IMR-90 (cell line): Measurements from ENCODE around the gene FADS2. TPM values are rescaled to one million over a fixed set of nuclear protein-coding genes. Genes with fewer than 3 reads are reported as not detected.

Experiments
- ATAC-seq: fragments of 200-7000 bp; cut with Tn5 transposase; 2 replicates; pipeline ENCODE4 v1.9.1; 2020; ENCODE audit warnings: low read depth, mild to moderate bottlenecking, moderate library complexity
- BruUV-seq: library from RNA; stranded (reverse); fragments of 400-500 nt; replicated peaks from 2 replicates; lab custom pipeline; 2021; lab: Mats Ljungman, UMichigan
- CTCF ChIA-PET: fragments of 300-600 bp; formaldehyde crosslinking; extraction: SDS; loops from one replicate; lab custom pipeline; 2021; ENCODE audit warnings: antibody characterized with exemption; lab: Yijun Ruan, JAX
- POLR2A ChIA-PET: fragments of 300-600 bp; sonication (Branson Sonifier 250); formaldehyde crosslinking; loops from one replicate; lab custom pipeline; 2022; ENCODE audit warnings: antibody characterized with exemption; ENCODE audit not compliant: unreplicated experiment; lab: Charles Lee
- DNase-seq: peaks from one replicate; pipeline ENCODE4 v3.0.0; 2013
- H2AFZ ChIP-seq: replicated peaks from 2 replicates; pipeline ENCODE3; 2013; ENCODE audit warnings: low read length, mild to moderate bottlenecking; ENCODE audit not compliant: poor library complexity
- H2AK5ac ChIP-seq: 2 replicates; pipeline ENCODE4 v1.6.1; 2013; ENCODE audit warnings: low read depth, low read length, inconsistent platforms
- H2AK9ac ChIP-seq: replicated peaks from 2 replicates; pipeline ENCODE3; 2013; ENCODE audit warnings: mild to moderate bottlenecking, low read depth, low read length, moderate library complexity; ENCODE audit not compliant: poor library complexity
- H2BK120ac ChIP-seq: 2 replicates; pipeline ENCODE4 v1.6.1; 2013; ENCODE audit warnings: low read depth, low read length, inconsistent platforms
- H2BK15ac ChIP-seq: 3 replicates; pipeline ENCODE4 v1.6.1; 2013; ENCODE audit warnings: low read depth, low read length, inconsistent platforms
- H2BK20ac ChIP-seq: 2 replicates; pipeline ENCODE4 v1.6.1; 2013; ENCODE audit warnings: low read depth, mild to moderate bottlenecking, inconsistent platforms, low read length, moderate library complexity
- H2BK5ac ChIP-seq: 2 replicates; pipeline ENCODE4 v1.6.1; 2013; ENCODE audit warnings: mild to moderate bottlenecking, low read depth, low read length, inconsistent platforms; ENCODE audit not compliant: poor library complexity, severe bottlenecking
- H3K14ac ChIP-seq: replicated peaks from 2 replicates; pipeline ENCODE4 v1.6.1; 2013; ENCODE audit warnings: low read depth, low read length, inconsistent platforms
- H3K18ac ChIP-seq: 2 replicates; pipeline ENCODE4 v1.6.1; 2013; ENCODE audit warnings: low read depth, low read length, control low read depth
- H3K23ac ChIP-seq: 2 replicates; pipeline ENCODE4 v1.6.1; 2013; ENCODE audit warnings: low read depth, low read length, inconsistent platforms
- H3K27ac ChIP-seq: 2 replicates; pipeline ENCODE4 v1.5.1; 2013; ENCODE audit warnings: mild to moderate bottlenecking, control low read depth, low read length; ENCODE audit not compliant: insufficient read depth
- H3K27me3 ChIP-seq: 2 replicates; pipeline ENCODE4 v1.6.1; 2013; ENCODE audit warnings: low read length; ENCODE audit not compliant: control insufficient read depth, insufficient read depth
- H3K36me3 ChIP-seq: 2 replicates; pipeline ENCODE4 v1.6.1; 2013; ENCODE audit warnings: low read length, mixed read lengths; ENCODE audit not compliant: control insufficient read depth, insufficient read depth
- H3K4ac ChIP-seq: 2 replicates; pipeline ENCODE4 v1.6.1; 2013; ENCODE audit warnings: low read depth, low read length, inconsistent platforms
- H3K4me1 ChIP-seq: 2 replicates; pipeline ENCODE4 v1.6.1; 2013; ENCODE audit warnings: low read length, mixed read lengths; ENCODE audit not compliant: control insufficient read depth, insufficient read depth
- H3K4me2 ChIP-seq: 2 replicates; pipeline ENCODE4 v1.6.1; 2013; ENCODE audit warnings: low read depth, mild to moderate bottlenecking, control low read depth, low read length, moderate library complexity
- H3K4me3 ChIP-seq: 2 replicates; pipeline ENCODE4 v1.5.1; 2013; ENCODE audit warnings: low read depth, mild to moderate bottlenecking, control low read depth, low read length, moderate library complexity; ENCODE audit not compliant: insufficient read depth
- H3K56ac ChIP-seq: 2 replicates; pipeline ENCODE4 v1.6.1; 2013; ENCODE audit warnings: low read length, inconsistent platforms; ENCODE audit not compliant: insufficient read depth; ENCODE audit errors: extremely low read depth
- H3K79me1 ChIP-seq, 2 experiments: 2 replicates each; pipeline ENCODE4 v1.6.1; 2013; ENCODE audit warnings: low read length in 2 of 2, inconsistent platforms in 1 of 2, low read depth in 1 of 2
- H3K9ac ChIP-seq: 2 replicates; pipeline ENCODE4 v1.6.1; 2013; ENCODE audit warnings: low read depth, low read length, control low read depth
- H3K9me1 ChIP-seq: 2 replicates; pipeline ENCODE4 v1.6.1; 2013; ENCODE audit warnings: low read length, inconsistent platforms; ENCODE audit not compliant: insufficient read depth
- H3K9me3 ChIP-seq: 2 replicates; pipeline ENCODE4 v1.6.1; 2013; ENCODE audit warnings: low read length; ENCODE audit not compliant: control insufficient read depth, insufficient read depth
- H4K20me1 ChIP-seq: 2 replicates; pipeline ENCODE4 v1.6.1; 2013; ENCODE audit warnings: low read length, inconsistent platforms; ENCODE audit not compliant: insufficient read depth
- H4K5ac ChIP-seq: 2 replicates; pipeline ENCODE4 v1.6.1; 2013; ENCODE audit warnings: mild to moderate bottlenecking, low read depth, low read length, control low read depth
- H4K8ac ChIP-seq, 2 experiments: 2 replicates each; pipeline ENCODE4 v1.6.1; 2013; ENCODE audit warnings: low read depth in 2 of 2, low read length in 2 of 2, control low read depth in 1 of 2, inconsistent platforms in 1 of 2
- H4K91ac ChIP-seq: 2 replicates; pipeline ENCODE4 v1.6.1; 2013; ENCODE audit warnings: low read depth, low read length, inconsistent platforms; ENCODE audit not compliant: insufficient read depth
- BHLHE40 ChIP-seq: fragments of 150-350 bp; IDR thresholded peaks from 2 replicates; pipeline ENCODE4 v1.6.1; 2016; ENCODE audit warnings: mild to moderate bottlenecking, low read depth, low read length
- CEBPB ChIP-seq: IDR thresholded peaks from 2 replicates; pipeline ENCODE4 v1.6.1; 2012; ENCODE audit warnings: low read depth, low read length, improper control_type of control experiment
- CTCF ChIP-seq: conservative IDR thresholded peaks from 2 replicates; pipeline ENCODE4 v1.5.1; 2012; ENCODE audit warnings: mild to moderate bottlenecking, low read depth, low read length, improper control_type of control experiment
- POLR2A ChIP-seq: IDR thresholded peaks from 2 replicates; pipeline ENCODE4 v1.6.1; 2012; ENCODE audit warnings: mild to moderate bottlenecking, low read depth, low read length
- WGBS, 2 experiments: methylation state at CpG; one replicate each; pipeline versions ENCODE4 v1.1.5 to v1.1.7; 2013; ENCODE audit warnings: missing lambda C conversion rate in 2 of 2; ENCODE audit not compliant: insufficient read length in 1 of 2; ENCODE audit errors: extremely low coverage in 2 of 2; 5-methylcytosine and 5-hydroxymethylcytosine counted together
- dilution Hi-C: fragments of 300-500 bp; cut with HindIII; formaldehyde crosslinking; loops from one replicate; pipeline ENCODE4 v1.14.3; 2018; ENCODE audit warnings: low sequenced_read_pairs; ENCODE audit not compliant: unreplicated experiment
- in situ Hi-C: fragments of 300-500 bp; cut with MboI; formaldehyde crosslinking; loops from 3 replicates; pipeline ENCODE4 v1.14.3; 2019; ENCODE audit warnings: low sequenced_read_pairs, inconsistent platforms, mixed read lengths
- intact Hi-C: fragments of 100-400 bp; cut with micrococcal nuclease; formaldehyde crosslinking; loops from 2 replicates; pipeline ENCODE4 v1.10.0; 2022
- polyA plus RNA-seq, 3 experiments: library from polyadenylated mRNA; depleted of rRNA; stranded (reverse); fragments of >200 nt; gene quantifications; 2 replicates each; pipeline ENCODE4 v1.2.3, GENCODE V29; 2012; ENCODE audit warnings: low replicate concordance in 1 of 3
- total RNA-seq: library from RNA; depleted of rRNA; stranded (reverse); fragments of >200 nt; gene quantifications from 2 replicates; pipeline ENCODE4 v1.2.3, GENCODE V29; 2012

The FADS2 gene
- total and polyA plus RNA-seq, 2 of the 4 experiments (the other 2 are of a cell fraction): 33.3 to 88.4 TPM

- Histone ChIP-seq H2BK5ac (no peak overlapping the region), H4K20me1 (no peaks in the 10 kb centered on the region), H3K4me2 (no peak overlapping the region), H4K91ac (no peak overlapping the region), H4K5ac (no peak overlapping the region), H3K4me1 (no peaks in the 10 kb centered on the region), H3K56ac (no peak overlapping the region), H3K9me1 (no peaks in the 10 kb centered on the region), H3K9ac (no peak overlapping the region), H4K8ac (no peak overlapping the region), H2BK15ac (no peak overlapping the region), H3K27ac (no peak overlapping the region), H3K18ac (no peak overlapping the region), H2AFZ (no peak overlapping the region), H3K79me1 (no peaks in the 10 kb centered on the region), H2AK5ac (no peak overlapping the region), H2BK120ac (no peak overlapping the region), H3K14ac (no peak overlapping the region), H3K4me3 (no peak overlapping the region), H3K9me3 (no peaks in the 10 kb centered on the region), H3K4ac (no peak overlapping the region), H3K27me3 (no peaks in the 10 kb centered on the region), H2BK20ac (no peak overlapping the region), H2AK9ac (no peak overlapping the region), H3K23ac (no peak overlapping the region), H3K36me3 (peaks cover 1% of the 10 kb centered on the region; the same call in 1 of the 2 replicates)
- intact Hi-C loops (no loop called here), dilution Hi-C loops (no loop called here), in situ Hi-C loops (no loop called here)
- WGBS, 2 experiments: 71% methylated on average over 1 of the region's 10 CpGs; no CpG with 5 or more reads in 1 of the 2 experiments
- ATAC-seq (no peak), DNase-seq (no peak)
- no TSS peak for BruUV-seq
- ChIA-PET CTCF (interaction anchor here (4.6 to 5.2 kb wide), 2 partner anchors 46 to 180 kb away, joined by 39 to 52 read pairs; no protein-coding TSS in a partner anchor), POLR2A (interaction anchor here (0.6 kb wide), 1 partner anchor 21 kb away, joined by 9 read pairs; no protein-coding TSS in a partner anchor)
- TF ChIP-seq BHLHE40: no peak
- no peak for TF ChIP-seq POLR2A
- no peak for TF ChIP-seq CEBPB
- TF ChIP-seq CTCF: no peak
Measured at GRCh38 chr11:61901397-61901796, 73.3 kb downstream of the FADS2 start.
